ENCODE measurements around the gene FHDC1. TPM values are rescaled to one million over a fixed set of nuclear protein-coding genes. Genes with fewer than 3 reads are reported as not detected.

FHDC1 gene, protein sequence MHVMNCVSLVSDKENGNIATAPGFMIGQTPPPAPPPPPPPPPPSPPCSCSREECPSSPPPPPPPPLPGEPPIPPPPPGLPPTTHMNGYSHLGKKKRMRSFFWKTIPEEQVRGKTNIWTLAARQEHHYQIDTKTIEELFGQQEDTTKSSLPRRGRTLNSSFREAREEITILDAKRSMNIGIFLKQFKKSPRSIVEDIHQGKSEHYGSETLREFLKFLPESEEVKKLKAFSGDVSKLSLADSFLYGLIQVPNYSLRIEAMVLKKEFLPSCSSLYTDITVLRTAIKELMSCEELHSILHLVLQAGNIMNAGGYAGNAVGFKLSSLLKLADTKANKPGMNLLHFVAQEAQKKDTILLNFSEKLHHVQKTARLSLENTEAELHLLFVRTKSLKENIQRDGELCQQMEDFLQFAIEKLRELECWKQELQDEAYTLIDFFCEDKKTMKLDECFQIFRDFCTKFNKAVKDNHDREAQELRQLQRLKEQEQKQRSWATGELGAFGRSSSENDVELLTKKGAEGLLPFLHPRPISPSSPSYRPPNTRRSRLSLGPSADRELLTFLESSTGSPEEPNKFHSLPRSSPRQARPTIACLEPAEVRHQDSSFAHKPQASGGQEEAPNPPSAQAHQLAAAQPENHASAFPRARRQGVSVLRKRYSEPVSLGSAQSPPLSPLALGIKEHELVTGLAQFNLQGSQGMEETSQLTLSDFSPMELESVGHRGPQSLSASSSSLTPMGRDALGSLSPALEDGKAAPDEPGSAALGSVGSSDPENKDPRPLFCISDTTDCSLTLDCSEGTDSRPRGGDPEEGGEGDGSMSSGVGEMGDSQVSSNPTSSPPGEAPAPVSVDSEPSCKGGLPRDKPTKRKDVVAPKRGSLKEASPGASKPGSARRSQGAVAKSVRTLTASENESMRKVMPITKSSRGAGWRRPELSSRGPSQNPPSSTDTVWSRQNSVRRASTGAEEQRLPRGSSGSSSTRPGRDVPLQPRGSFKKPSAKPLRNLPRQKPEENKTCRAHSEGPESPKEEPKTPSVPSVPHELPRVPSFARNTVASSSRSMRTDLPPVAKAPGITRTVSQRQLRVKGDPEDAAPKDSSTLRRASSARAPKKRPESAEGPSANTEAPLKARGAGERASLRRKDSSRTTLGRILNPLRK
- total RNA-seq, result under 0.01 and 0.20 TPM in 2 replicates

DNA sequence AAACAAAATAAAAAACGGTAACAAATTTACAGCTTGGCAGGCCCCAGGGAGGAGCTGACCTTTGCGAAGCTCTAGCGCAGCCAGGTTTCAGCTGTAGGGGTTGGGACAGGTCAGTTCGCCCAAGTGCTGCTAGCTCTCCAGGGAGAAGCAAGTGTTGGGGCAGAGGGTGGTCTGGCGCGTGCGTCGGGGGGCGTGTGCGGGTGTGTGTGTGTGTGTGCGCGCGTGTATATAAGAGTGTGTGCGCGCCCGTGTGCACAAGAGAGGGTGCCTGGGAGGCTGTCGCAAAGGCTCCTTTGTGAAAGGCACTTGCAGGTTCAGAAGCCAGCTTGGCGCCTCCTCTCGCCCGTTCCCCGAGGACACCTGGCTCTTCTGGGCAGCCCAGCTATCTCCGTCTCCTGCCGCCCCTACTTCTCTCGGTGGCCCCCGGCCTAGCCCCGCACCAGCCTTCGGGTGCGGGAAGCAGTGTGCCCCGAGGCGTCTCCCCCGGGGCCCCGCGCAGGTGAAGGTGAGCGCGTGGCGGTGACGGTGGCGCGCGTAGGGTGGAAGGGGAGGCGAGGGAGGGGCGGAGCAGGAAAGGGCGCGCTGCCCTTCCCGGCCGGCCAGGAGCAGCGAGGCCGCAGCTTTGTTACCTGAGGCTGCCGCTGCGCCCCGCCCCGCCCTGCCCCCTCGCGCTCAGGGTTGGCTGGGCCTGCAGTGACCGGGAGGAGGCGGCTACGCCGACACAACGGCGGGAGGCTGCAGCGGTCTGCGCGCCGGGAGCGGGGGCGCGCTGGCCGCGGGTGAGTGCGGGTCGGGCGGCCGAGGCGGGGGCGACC is at the start of gene FHDC1:
Gene FHDC1 (plus strand): TSS at position 693 of the 815 bp plus-strand sequence. CDS start 6,735 bp downstream, outside the sequence.

Other genes with a start within 250 kb of the FHDC1 start
- under 0.01 and 0.20 TPM in 2 replicates for gene TIGD4, start 156.6 kb upstream of the FHDC1 start, total RNA-seq
- 30.9 and 40.3 TPM in 2 replicates for gene ARFIP1, start 156.4 kb upstream of the FHDC1 start, total RNA-seq